H1 (cell line): ENCODE measurements around the gene SPTSSA. TPM values are rescaled to one million over a fixed set of nuclear protein-coding genes. Genes with fewer than 3 reads are reported as not detected.
"Not testable (repeated sequence)": the region's sequence is repeated elsewhere in the genome, so short reads cannot be mapped to it uniquely, and the experiment has no call there.

Source experiments
- CTCF ChIA-PET: fragments of 300-600 bp; sonication (Branson Sonifier 250); formaldehyde crosslinking; loops from one replicate; lab custom pipeline; 2021; ENCODE audit not compliant: partially characterized antibody; lab: Charles Lee
- POLR2A ChIA-PET: fragments of 300-600 bp; sonication (Branson Sonifier 250); formaldehyde crosslinking; loops from one replicate; lab custom pipeline; 2021; ENCODE audit warnings: inconsistent platforms; ENCODE audit not compliant: partially characterized antibody; lab: Charles Lee
- DNase-seq, 2 experiments: peaks; one replicate each; pipeline versions ENCODE4 v3.0.0 to v3.0.0-alpha.2; 2010 to 2022; ENCODE audit warnings: low spot score in 2 of 2, low read depth in 1 of 2, mixed read lengths in 1 of 2
- FAIRE-seq: peaks from 2 replicates; lab custom pipeline; 2011; peaks lifted over from hg19 to GRCh38; lab: Jason Lieb, UNC
- H2AFZ ChIP-seq: 2 replicates; pipeline ENCODE4 v1.8.1; 2012; ENCODE audit warnings: low read length, inconsistent platforms
- H2AK5ac ChIP-seq: 2 replicates; pipeline ENCODE4 v1.6.1; 2013; ENCODE audit warnings: low read depth, low read length
- H2BK120ac ChIP-seq: replicated peaks from 2 replicates; pipeline ENCODE3; 2013; ENCODE audit warnings: low read depth, low read length, inconsistent platforms
- H2BK12ac ChIP-seq: 2 replicates; pipeline ENCODE4 v1.6.1; 2013; ENCODE audit warnings: low read depth, low read length
- H2BK15ac ChIP-seq: 2 replicates; pipeline ENCODE4 v1.6.1; 2013; ENCODE audit warnings: low read length
- H2BK20ac ChIP-seq: 2 replicates; pipeline ENCODE4 v1.6.1; 2013; ENCODE audit warnings: low read length
- H2BK5ac ChIP-seq: 2 replicates; pipeline ENCODE4 v1.6.1; 2013; ENCODE audit warnings: low read depth, low read length
- H3K14ac ChIP-seq: 2 replicates; pipeline ENCODE4 v1.6.1; 2013; ENCODE audit warnings: inconsistent platforms; ENCODE audit not compliant: insufficient read length
- H3K18ac ChIP-seq: 2 replicates; pipeline ENCODE4 v1.6.1; 2013; ENCODE audit warnings: low read length; ENCODE audit errors: extremely low read depth
- H3K23ac ChIP-seq: 2 replicates; pipeline ENCODE4 v1.6.1; 2013; ENCODE audit warnings: inconsistent platforms; ENCODE audit not compliant: insufficient read length
- H3K23me2 ChIP-seq: 2 replicates; pipeline ENCODE4 v1.6.1; 2013; ENCODE audit warnings: low read depth, low read length
- H3K27ac ChIP-seq: 2 replicates; pipeline ENCODE4 v1.6.1; 2011; ENCODE audit warnings: low read depth, low read length, inconsistent platforms
- H3K27me3 ChIP-seq, 4 experiments: replicated peaks in 1 of 4; 1 replicate in 1 of 4; 2 replicates in 3 of 4; pipeline versions ENCODE4 v1.6.1 to v1.8.1; 2011 to 2013; ENCODE audit warnings: low read length in 3 of 4, mild to moderate bottlenecking in 3 of 4, inconsistent platforms in 2 of 4, mixed read lengths in 2 of 4, moderate library complexity in 1 of 4; ENCODE audit not compliant: control insufficient read depth in 3 of 4, insufficient read depth in 3 of 4; ENCODE audit errors: extremely low read depth in 1 of 4
- H3K36me3 ChIP-seq, 4 experiments: 2 replicates each; pipeline versions ENCODE4 v1.6.1 to v1.8.1; 2011 to 2013; ENCODE audit warnings: mild to moderate bottlenecking in 4 of 4, low read length in 3 of 4, moderate library complexity in 2 of 4, control low read depth in 1 of 4, inconsistent platforms in 1 of 4; ENCODE audit not compliant: insufficient read depth in 4 of 4, control insufficient read depth in 2 of 4
- H3K4ac ChIP-seq: replicated peaks from 2 replicates; pipeline ENCODE3; 2013; ENCODE audit warnings: low read length, low read depth, mixed read lengths, inconsistent platforms; ENCODE audit not compliant: insufficient read length
- H3K4me1 ChIP-seq, 4 experiments: replicated peaks in 1 of 4; 1 replicate in 1 of 4; 2 replicates in 3 of 4; pipeline versions ENCODE4 v1.6.1 to v1.8.1; 2011 to 2013; ENCODE audit warnings: low read length in 3 of 4, inconsistent platforms in 2 of 4, mixed read lengths in 1 of 4; ENCODE audit not compliant: insufficient read depth in 4 of 4, control insufficient read depth in 3 of 4
- H3K4me2 ChIP-seq, 2 experiments: 2 replicates each; pipeline versions ENCODE4 v1.6.1 to v1.8.1; 2011 to 2013; ENCODE audit warnings: low read depth in 2 of 2, low read length in 2 of 2, control low read depth in 1 of 2, inconsistent platforms in 1 of 2, mild to moderate bottlenecking in 1 of 2; ENCODE audit not compliant: insufficient read depth in 1 of 2
- H3K4me3 ChIP-seq, 4 experiments: fragments of 200-600, 300-600 bp in 1 of 4; sonication (generic), shearing (Covaris generic), sonication (Bioruptor Twin) in 1 of 4; 2 replicates each; pipeline versions ENCODE4 v1.5.1 to v1.8.1; 2011 to 2016; ENCODE audit warnings: low read length in 4 of 4, low read depth in 3 of 4, control low read depth in 2 of 4, inconsistent platforms in 2 of 4, mild to moderate bottlenecking in 2 of 4, mixed read lengths in 1 of 4, moderate library complexity in 1 of 4; ENCODE audit not compliant: insufficient read depth in 2 of 4; ENCODE audit errors: extremely low read depth in 1 of 4
- H3K56ac ChIP-seq: replicated peaks from 2 replicates; pipeline ENCODE3; 2013; ENCODE audit warnings: low read depth, mild to moderate bottlenecking, mixed read lengths, low read length, inconsistent platforms; ENCODE audit not compliant: insufficient read length
- H3K79me1 ChIP-seq: 2 replicates; pipeline ENCODE4 v1.6.1; 2013; ENCODE audit warnings: low read depth, low read length, control low read depth
- H3K79me2 ChIP-seq, 2 experiments: 2 replicates each; pipeline versions ENCODE4 v1.6.1 to v1.8.1; 2012 to 2013; ENCODE audit warnings: low read length in 2 of 2, mild to moderate bottlenecking in 2 of 2, inconsistent platforms in 1 of 2; ENCODE audit not compliant: insufficient read depth in 2 of 2, control insufficient read depth in 1 of 2
- H3K9ac ChIP-seq, 4 experiments: replicated peaks in 1 of 4; 1 replicate in 1 of 4; 2 replicates in 3 of 4; pipeline versions ENCODE4 v1.6.1 to v1.8.1; 2011 to 2013; ENCODE audit warnings: low read depth in 3 of 4, low read length in 3 of 4, control low read depth in 2 of 4, mild to moderate bottlenecking in 2 of 4, moderate library complexity in 2 of 4, inconsistent platforms in 1 of 4; ENCODE audit errors: extremely low read depth in 1 of 4
- H3K9me3 ChIP-seq, 2 experiments: 2 replicates each; pipeline versions ENCODE4 v1.6.1 to v1.8.1; 2012 to 2013; ENCODE audit warnings: mild to moderate bottlenecking in 2 of 2, moderate library complexity in 2 of 2, control low read depth in 1 of 2, inconsistent platforms in 1 of 2, low read depth in 1 of 2, low read length in 1 of 2, mixed read lengths in 1 of 2; ENCODE audit not compliant: insufficient read depth in 2 of 2
- H4K20me1 ChIP-seq, 2 experiments: replicated peaks in 1 of 2; 2 replicates each; pipeline versions ENCODE3 to v1.8.1; 2011 to 2013; ENCODE audit warnings: inconsistent platforms in 2 of 2, low read length in 2 of 2, mild to moderate bottlenecking in 1 of 2; ENCODE audit not compliant: insufficient read depth in 2 of 2, control insufficient read depth in 1 of 2
- H4K5ac ChIP-seq: 2 replicates; pipeline ENCODE4 v1.6.1; 2013; ENCODE audit warnings: low read length, low read depth, mixed read lengths, inconsistent platforms; ENCODE audit not compliant: insufficient read length
- H4K8ac ChIP-seq: 2 replicates; pipeline ENCODE4 v1.8.0; 2013; ENCODE audit warnings: mild to moderate bottlenecking, moderate library complexity, low read length, inconsistent platforms; ENCODE audit not compliant: insufficient read depth; ENCODE audit errors: extremely low read depth
- H4K91ac ChIP-seq: replicated peaks from 2 replicates; pipeline ENCODE3; 2013; ENCODE audit warnings: low read length, mixed read lengths, inconsistent platforms; ENCODE audit not compliant: insufficient read length
- ASH2L ChIP-seq: fragments of 200-600, 300-600 bp; sonication (generic); IDR thresholded peaks from one replicate; pipeline ENCODE4 v1.7.1; 2017; ENCODE audit warnings: low read length
- CHD2 ChIP-seq: IDR thresholded peaks from 2 replicates; pipeline ENCODE4 v1.6.1; 2012; ENCODE audit warnings: low read length, improper control_type of control experiment
- POLR2AphosphoS5 ChIP-seq: IDR thresholded peaks from 2 replicates; pipeline ENCODE4 v1.6.1; 2011; ENCODE audit warnings: low read depth, low read length
- SRF ChIP-seq: IDR thresholded peaks from 2 replicates; pipeline ENCODE4 v1.6.1; 2011; ENCODE audit warnings: mild to moderate bottlenecking, low read depth, low read length, moderate library complexity
- TAF1 ChIP-seq: IDR thresholded peaks from 2 replicates; pipeline ENCODE4 v1.6.1; 2011; ENCODE audit warnings: mild to moderate bottlenecking, low read depth, low read length
- TAF7 ChIP-seq: optimal IDR thresholded peaks from 2 replicates; pipeline ENCODE3; 2011; ENCODE audit warnings: low read depth, mild to moderate bottlenecking, inconsistent platforms, low read length, moderate library complexity, borderline replicate concordance
- USF2 ChIP-seq: IDR thresholded peaks from 2 replicates; pipeline ENCODE4 v1.6.1; 2011; ENCODE audit warnings: low read length, improper control_type of control experiment
- WGBS, 2 experiments: shearing (Covaris generic) in 1 of 2; methylation state at CpG; one replicate each; pipeline versions ENCODE4 v1.1.6 to v1.1.7; 2013 to 2015; ENCODE audit warnings: low lambda C conversion rate in 2 of 2, mixed read lengths in 2 of 2, inconsistent platforms in 1 of 2, low coverage in 1 of 2, missing lambda C conversion rate in 1 of 2; ENCODE audit not compliant: insufficient replicate concordance in 2 of 2, insufficient coverage in 1 of 2, insufficient read length in 1 of 2; ENCODE audit errors: extremely low coverage in 1 of 2, missing lambda C conversion rate in 1 of 2; 5-methylcytosine and 5-hydroxymethylcytosine counted together
- polyA plus RNA-seq, 7 experiments: library from polyadenylated mRNA; depleted of rRNA in 3 of 7; stranded (reverse) in 5 of 7; unstranded in 2 of 7; fragments of >200 nt in 5 of 7; fragments of 200-250 nt in 2 of 7; gene quantifications; 1 replicate in 5 of 7; 2 replicates in 1 of 7; 4 replicates in 1 of 7; pipeline versions ENCODE4 v1.2.1 to v1.2.3, GENCODE V29; 2011 to 2013; ENCODE audit warnings: missing spikeins in 2 of 7, mixed read lengths in 2 of 7
- total RNA-seq: library from RNA; stranded (reverse); fragmentation: NEBNext Ultra II Directional; extraction: Animal tissue kit (Norgen Biotek cat#: 25700); gene quantifications from 2 replicates; pipeline ENCODE4 v1.2.1, GENCODE V29; 2021

SPTSSA gene
- total and polyA plus RNA-seq, 2 of the 8 experiments (the other 6 are each of a cell fraction or from before 2014, with no cell fraction given): 24.9 to 28.5 TPM

- TF ChIP-seq TAF1: no peak
- no peak for TF ChIP-seq TAF7
- no peak for TF ChIP-seq SRF
- no peak for TF ChIP-seq USF2
- no peak for TF ChIP-seq ASH2L
- no peak for TF ChIP-seq CHD2
- no peak for TF ChIP-seq POLR2AphosphoS5
- TF ChIP-seq, all 59 proteins: peak for 0
These were observed 16.2 kb upstream of the SPTSSA start (continued) for GRCh38 chr14:34478261-34478660.

- H3K9me3 ChIP-seq, H4K91ac ChIP-seq, H3K9ac ChIP-seq, POLR2A ChIA-PET, H4K20me1 ChIP-seq, H4K8ac ChIP-seq, H3K14ac ChIP-seq, H2AK5ac ChIP-seq, H2BK12ac ChIP-seq, FAIRE-seq, CTCF ChIA-PET, H3K23ac ChIP-seq, H3K27ac ChIP-seq, H3K4ac ChIP-seq, H3K79me1 ChIP-seq, H2AFZ ChIP-seq, H3K23me2 ChIP-seq, H3K79me2 ChIP-seq, H2BK15ac ChIP-seq, H3K4me3 ChIP-seq, H3K36me3 ChIP-seq, H2BK20ac ChIP-seq, H3K56ac ChIP-seq, H2BK5ac ChIP-seq, H4K5ac ChIP-seq, H3K18ac ChIP-seq, H3K4me2 ChIP-seq, H3K27me3 ChIP-seq, H3K4me1 ChIP-seq, DNase-seq, H2BK120ac ChIP-seq: not testable (repeated sequence)
- WGBS, 2 experiments: 100% methylated on average over 1 of the region's 31 CpGs; no CpG with 5 or more reads in 1 of the 2 experiments
These were observed 14.0 kb upstream of the SPTSSA start for GRCh38 chr14:34476036-34476435.
